Measurements from ENCODE around the gene SHB. TPM values are rescaled to one million over a fixed set of nuclear protein-coding genes. Genes with fewer than 3 reads are reported as not detected.

The SHB gene
- total RNA-seq, 1 donor from 2014 or later = 1.1 TPM

- no peak overlapping the region for H3K9ac ChIP-seq
- TF ChIP-seq EZH2phosphoT487 (IDR thresholded peaks at IDR 0.05) (no peak), CTCF (IDR thresholded peaks at IDR 0.05) (no peak), EZH2 (IDR thresholded peaks at IDR 0.05) (no peak)
- no peaks in the 10 kb centered on the region for H3K36me3 ChIP-seq
- no peaks in the 10 kb centered on the region for H3K9me3 Mint-ChIP-seq
- no peak overlapping the region for H3K4me3 Mint-ChIP-seq
- no peak overlapping the region for H2AFZ ChIP-seq (replicated peaks)
- no peaks in the 10 kb centered on the region for H4K20me1 ChIP-seq (ENCODE audit: low read depth)
- no peaks in the 10 kb centered on the region for H3K27me3 ChIP-seq
- no peaks in the 10 kb centered on the region for H3K36me3 Mint-ChIP-seq
- no peak overlapping the region for H3K4me3 ChIP-seq
- peaks cover 54% of the 10 kb centered on the region for H3F3A ChIP-seq (ENCODE audit: low read depth)
- no peaks in the 10 kb centered on the region for H3K9me3 ChIP-seq (ENCODE audit: low read depth)
- peaks cover 93% of the 10 kb centered on the region for H3K4me1 Mint-ChIP-seq
- no peak for DNase-seq (ENCODE audit: low spot score)
- peak overlapping the region; percentile 20 for H3K4me2 ChIP-seq
- no peaks in the 10 kb centered on the region for H3K79me2 ChIP-seq (ENCODE audit: low read depth)
- H3K27me3 Mint-ChIP-seq (ENCODE audit: insufficient read depth, low read depth) = no peaks in the 10 kb centered on the region
- H3K4me1 ChIP-seq = peaks cover 81% of the 10 kb centered on the region
- H3K27ac Mint-ChIP-seq = peak overlapping the region; percentile 87
- H3K27ac ChIP-seq = no peak overlapping the region
These were observed 48.6 kb downstream of the SHB start for GRCh38 chr9:38020151-38021076.

GRCh38 chr9:38019731-38020130, 49.3 kb downstream of the SHB start:
- no peak overlapping the region for H3K9ac ChIP-seq
- Mint-ChIP-seq H3K4me3 (no peak overlapping the region), H3K9me3 (no peaks in the 10 kb centered on the region), H3K27ac (no peak overlapping the region), H3K4me1 (peaks cover 93% of the 10 kb centered on the region), H3K27me3 (ENCODE audit: insufficient read depth, low read depth) (no peaks in the 10 kb centered on the region), H3K36me3 (no peaks in the 10 kb centered on the region)
- H3K9me3 ChIP-seq (ENCODE audit: low read depth) = no peaks in the 10 kb centered on the region
- no peak overlapping the region for H3K4me2 ChIP-seq
- H3K4me1 ChIP-seq = peaks cover 80% of the 10 kb centered on the region
- H2AFZ ChIP-seq (replicated peaks) = no peak overlapping the region
- TF ChIP-seq EZH2 (IDR thresholded peaks at IDR 0.05) (no peak), CTCF (IDR thresholded peaks at IDR 0.05) (no peak), EZH2phosphoT487 (IDR thresholded peaks at IDR 0.05) (no peak)
- peaks cover 61% of the 10 kb centered on the region for H3F3A ChIP-seq (ENCODE audit: low read depth)
- H3K27me3 ChIP-seq = no peaks in the 10 kb centered on the region
- no peak for DNase-seq (ENCODE audit: low spot score)
- no peaks in the 10 kb centered on the region for H3K36me3 ChIP-seq
- no peak overlapping the region for H3K4me3 ChIP-seq
- H3K27ac ChIP-seq = peak overlapping the region; percentile 88
- H4K20me1 ChIP-seq (ENCODE audit: low read depth) = no peaks in the 10 kb centered on the region
- H3K79me2 ChIP-seq (ENCODE audit: low read depth) = no peaks in the 10 kb centered on the region

GRCh38 chr9:38018958-38019602, 49.9 kb downstream of the SHB start:
- Histone ChIP-seq H3K4me2 (peak overlapping the region; percentile 63), H4K20me1 (ENCODE audit: low read depth) (no peaks in the 10 kb centered on the region), H3K79me2 (ENCODE audit: low read depth) (no peaks in the 10 kb centered on the region), H3F3A (ENCODE audit: low read depth) (peaks cover 57% of the 10 kb centered on the region), H3K9me3 (ENCODE audit: low read depth) (no peaks in the 10 kb centered on the region), H3K27me3 (no peaks in the 10 kb centered on the region), H2AFZ (replicated peaks) (peak overlapping the region; percentile 26), H3K9ac (no peak overlapping the region), H3K4me1 (peaks cover 79% of the 10 kb centered on the region), H3K27ac (peak overlapping the region; percentile 88), H3K36me3 (no peaks in the 10 kb centered on the region), H3K4me3 (no peak overlapping the region)
- Mint-ChIP-seq H3K9me3 (no peaks in the 10 kb centered on the region), H3K4me3 (peak overlapping the region; percentile 58), H3K36me3 (no peaks in the 10 kb centered on the region), H3K27me3 (ENCODE audit: insufficient read depth, low read depth) (no peaks in the 10 kb centered on the region), H3K4me1 (peaks cover 92% of the 10 kb centered on the region), H3K27ac (peak overlapping the region; percentile 93)
- DNase-seq (ENCODE audit: low spot score) = peak; percentile 78
- TF ChIP-seq EZH2 (IDR thresholded peaks at IDR 0.05) = no peak
